ENCODE results near the gene NSD1. TPM values are rescaled to one million over a fixed set of nuclear protein-coding genes. Genes with fewer than 3 reads are reported as not detected.

Gene NSD1
- total and polyA plus RNA-seq, 2 donors (not counting 1 experiment from before 2014, with no cell fraction given), result 19.3 to 52.8 TPM

DNA sequence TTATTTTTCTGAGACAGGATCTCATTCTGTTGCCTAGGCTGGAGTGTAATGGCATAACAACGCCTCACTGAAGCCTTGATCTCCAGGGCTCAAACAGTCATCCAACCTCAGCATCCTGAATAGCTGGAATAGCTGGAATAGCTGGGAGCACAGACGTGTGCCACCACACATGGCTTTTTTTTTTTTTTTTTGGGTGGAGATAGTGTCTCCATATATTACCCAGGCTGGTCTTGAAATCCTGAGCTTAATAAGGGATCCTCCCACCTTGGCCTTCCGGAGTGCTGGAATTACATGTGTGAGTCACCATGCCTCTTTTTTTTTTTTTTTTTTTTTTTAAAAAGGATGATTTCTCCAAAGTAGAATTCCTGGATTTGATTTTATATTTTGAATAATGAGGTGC lies 60.7 kb downstream of the NSD1 start:
- H3K27me3 ChIP-seq (ENCODE audit: control insufficient read depth, insufficient read depth, low read length), result no peaks in the 10 kb centered on the region
- H4K20me1 ChIP-seq (ENCODE audit: control insufficient read depth, extremely low read depth, insufficient read depth, low read length), result no peaks in the 10 kb centered on the region
- DNase-seq (ENCODE audit: low read depth in 2 of 2), result peak; percentile 88 to 96
- H3K27ac ChIP-seq (ENCODE audit: insufficient read depth, low read length), result peak overlapping the region; percentile 66
- no peaks in the 10 kb centered on the region for H3K9me3 ChIP-seq (ENCODE audit: control insufficient read depth, insufficient read depth, low read depth, low read length)
- peaks cover 2% of the 10 kb centered on the region for H3K79me2 ChIP-seq (ENCODE audit: control insufficient read depth, insufficient read depth, low read length)
- H3K4me3 ChIP-seq (replicated peaks in 1 of 4; ENCODE audit: control extremely low read depth in 1 of 4, insufficient read depth in 1 of 4, low read depth in 3 of 4, low read length in 4 of 4), result no peak overlapping the region
- no peak overlapping the region for H3K9ac ChIP-seq (ENCODE audit: insufficient read depth, low read length)
- peaks cover 3% of the 10 kb centered on the region for H3K4me1 ChIP-seq (ENCODE audit: control insufficient read depth, extremely low read depth, insufficient read depth, low read length)
- peaks cover 4% of the 10 kb centered on the region for H3K36me3 ChIP-seq (ENCODE audit: control insufficient read depth, insufficient read depth, low read length)
- TF ChIP-seq, protein P1, sequence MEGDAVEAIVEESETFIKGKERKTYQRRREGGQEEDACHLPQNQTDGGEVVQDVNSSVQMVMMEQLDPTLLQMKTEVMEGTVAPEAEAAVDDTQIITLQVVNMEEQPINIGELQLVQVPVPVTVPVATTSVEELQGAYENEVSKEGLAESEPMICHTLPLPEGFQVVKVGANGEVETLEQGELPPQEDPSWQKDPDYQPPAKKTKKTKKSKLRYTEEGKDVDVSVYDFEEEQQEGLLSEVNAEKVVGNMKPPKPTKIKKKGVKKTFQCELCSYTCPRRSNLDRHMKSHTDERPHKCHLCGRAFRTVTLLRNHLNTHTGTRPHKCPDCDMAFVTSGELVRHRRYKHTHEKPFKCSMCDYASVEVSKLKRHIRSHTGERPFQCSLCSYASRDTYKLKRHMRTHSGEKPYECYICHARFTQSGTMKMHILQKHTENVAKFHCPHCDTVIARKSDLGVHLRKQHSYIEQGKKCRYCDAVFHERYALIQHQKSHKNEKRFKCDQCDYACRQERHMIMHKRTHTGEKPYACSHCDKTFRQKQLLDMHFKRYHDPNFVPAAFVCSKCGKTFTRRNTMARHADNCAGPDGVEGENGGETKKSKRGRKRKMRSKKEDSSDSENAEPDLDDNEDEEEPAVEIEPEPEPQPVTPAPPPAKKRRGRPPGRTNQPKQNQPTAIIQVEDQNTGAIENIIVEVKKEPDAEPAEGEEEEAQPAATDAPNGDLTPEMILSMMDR (conservative IDR thresholded peaks at IDR 0.05 in 1 of 2, IDR thresholded peaks at IDR 0.05 in 1 of 2; ENCODE audit: low read depth in 1 of 2, low read length in 2 of 2), result no peak
- TF ChIP-seq EZH2 (IDR thresholded peaks at IDR 0.05; ENCODE audit: low read length, missing control alignments), result no peak
- H3K4me2 ChIP-seq (ENCODE audit: extremely low read depth, insufficient read depth, low read length), result no peak overlapping the region
- H2AFZ ChIP-seq (ENCODE audit: low read length), result no peak overlapping the region

DNA sequence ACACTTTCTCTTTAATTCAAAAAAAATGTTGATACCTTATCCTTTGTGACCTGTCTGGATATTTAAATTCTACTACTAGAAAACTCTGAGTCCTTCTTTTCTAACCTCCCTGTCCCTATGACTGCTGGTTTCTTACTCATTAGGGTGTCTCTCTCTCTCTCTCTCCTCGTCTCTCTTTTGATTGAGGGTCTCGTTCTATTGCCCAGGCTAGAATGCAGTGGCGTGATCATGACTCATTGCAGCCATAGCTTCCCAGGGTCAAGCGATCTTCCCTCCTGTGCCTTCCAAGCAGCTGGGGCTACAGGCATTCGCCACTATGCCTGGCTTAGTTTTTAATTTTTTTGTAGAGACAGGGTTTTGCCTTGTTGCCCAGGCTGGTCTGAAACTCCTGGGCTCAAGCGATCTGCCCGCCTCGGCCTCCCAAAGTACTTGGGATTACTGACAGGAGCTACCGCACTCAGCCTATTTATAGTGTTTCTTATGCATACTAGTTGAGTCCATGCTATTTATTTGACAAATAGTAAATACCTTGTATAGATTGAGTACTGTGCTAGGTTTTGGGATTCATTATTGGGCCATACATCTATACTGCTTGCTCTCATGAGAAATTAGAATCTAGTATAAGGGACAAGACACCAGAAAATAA lies 61.9 kb downstream of the NSD1 start:
- H3K36me3 ChIP-seq (ENCODE audit: control insufficient read depth, insufficient read depth, low read length), result peaks cover 4% of the 10 kb centered on the region
- H3K9ac ChIP-seq (ENCODE audit: insufficient read depth, low read length), result no peak overlapping the region
- no peak for TF ChIP-seq EZH2 (IDR thresholded peaks at IDR 0.05; ENCODE audit: low read length, missing control alignments)
- TF ChIP-seq, protein P1 (conservative IDR thresholded peaks at IDR 0.05 in 1 of 2, IDR thresholded peaks at IDR 0.05 in 1 of 2; ENCODE audit: low read depth in 1 of 2, low read length in 2 of 2), result no peak
- no peaks in the 10 kb centered on the region for H3K79me2 ChIP-seq (ENCODE audit: control insufficient read depth, insufficient read depth, low read length)
- no peaks in the 10 kb centered on the region for H4K20me1 ChIP-seq (ENCODE audit: control insufficient read depth, extremely low read depth, insufficient read depth, low read length)
- no peaks in the 10 kb centered on the region for H3K9me3 ChIP-seq (ENCODE audit: control insufficient read depth, insufficient read depth, low read depth, low read length)
- no peak overlapping the region for H3K27ac ChIP-seq (ENCODE audit: insufficient read depth, low read length)
- no peak overlapping the region for H3K4me2 ChIP-seq (ENCODE audit: extremely low read depth, insufficient read depth, low read length)
- DNase-seq (ENCODE audit: low read depth in 2 of 2), result peak in 1 of 2 donors; percentile 79
- H3K4me3 ChIP-seq (replicated peaks in 1 of 4; ENCODE audit: control extremely low read depth in 1 of 4, insufficient read depth in 1 of 4, low read depth in 3 of 4, low read length in 4 of 4), result no peak overlapping the region
- no peak overlapping the region for H2AFZ ChIP-seq (ENCODE audit: low read length)
- H3K4me1 ChIP-seq (ENCODE audit: control insufficient read depth, extremely low read depth, insufficient read depth, low read length), result peaks cover 3% of the 10 kb centered on the region
- H3K27me3 ChIP-seq (ENCODE audit: control insufficient read depth, insufficient read depth, low read length), result no peaks in the 10 kb centered on the region

DNA sequence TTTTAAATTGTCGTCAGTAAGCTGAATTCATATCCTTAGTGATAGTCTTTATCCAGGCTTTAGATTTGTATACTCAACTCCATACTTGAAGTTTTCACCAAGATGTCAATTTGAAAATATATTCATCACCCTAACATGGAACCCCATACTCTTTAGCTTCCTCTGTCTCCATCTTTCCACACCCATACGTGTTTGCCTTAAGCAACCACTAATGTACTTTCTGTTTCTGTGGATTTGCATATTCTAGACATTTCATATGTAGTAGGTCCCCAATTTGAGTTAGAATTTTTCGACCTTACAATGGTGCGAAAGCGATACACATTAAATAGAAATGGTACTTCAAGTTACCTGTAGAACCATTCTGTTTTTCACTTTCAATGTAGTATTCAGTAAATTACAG lies 65.2 kb downstream of the NSD1 start:
- H4K20me1 ChIP-seq (ENCODE audit: control insufficient read depth, extremely low read depth, insufficient read depth, low read length), result no peaks in the 10 kb centered on the region
- H3K4me1 ChIP-seq (ENCODE audit: control insufficient read depth, extremely low read depth, insufficient read depth, low read length), result peaks cover under 1% of the 10 kb centered on the region
- no peak overlapping the region for H2AFZ ChIP-seq (ENCODE audit: low read length)
- H3K9ac ChIP-seq (ENCODE audit: insufficient read depth, low read length), result no peak overlapping the region
- TF ChIP-seq, protein P1 (conservative IDR thresholded peaks at IDR 0.05 in 1 of 2, IDR thresholded peaks at IDR 0.05 in 1 of 2; ENCODE audit: low read depth in 1 of 2, low read length in 2 of 2), result no peak
- TF ChIP-seq EZH2 (IDR thresholded peaks at IDR 0.05; ENCODE audit: low read length, missing control alignments), result no peak
- no peak overlapping the region for H3K4me2 ChIP-seq (ENCODE audit: extremely low read depth, insufficient read depth, low read length)
- no peaks in the 10 kb centered on the region for H3K9me3 ChIP-seq (ENCODE audit: control insufficient read depth, insufficient read depth, low read depth, low read length)
- no peaks in the 10 kb centered on the region for H3K79me2 ChIP-seq (ENCODE audit: control insufficient read depth, insufficient read depth, low read length)
- no peak overlapping the region for H3K27ac ChIP-seq (ENCODE audit: insufficient read depth, low read length)
- peaks cover 4% of the 10 kb centered on the region for H3K36me3 ChIP-seq (ENCODE audit: control insufficient read depth, insufficient read depth, low read length)
- no peak for DNase-seq (ENCODE audit: low read depth in 2 of 2)
- H3K4me3 ChIP-seq (replicated peaks in 1 of 4; ENCODE audit: control extremely low read depth in 1 of 4, insufficient read depth in 1 of 4, low read depth in 3 of 4, low read length in 4 of 4), result no peak overlapping the region
- H3K27me3 ChIP-seq (ENCODE audit: control insufficient read depth, insufficient read depth, low read length), result no peaks in the 10 kb centered on the region

Data from fibroblast of lung (primary cell).